ENCODE measurements around the gene CDK11B. TPM values are rescaled to one million over a fixed set of nuclear protein-coding genes. Genes with fewer than 3 reads are reported as not detected.
"Not testable (repeated sequence)": the region's sequence is repeated elsewhere in the genome, so short reads cannot be mapped to it uniquely, and the experiment has no call there.

CDK11B gene
- total and polyA plus RNA-seq, 5 donors, result 18.8 to 27.0 (median 19.9) TPM

- H3K9me3 ChIP-seq (ENCODE audit: control insufficient read depth, low read length), result no peaks in the 10 kb centered on the region
- intact Hi-C loops (cut with DNase I), result no loop called here
- peak in 1 of 3 donors; percentile 10 for DNase-seq
- H3K4me1 ChIP-seq (ENCODE audit: control insufficient read depth, insufficient read depth, low read length), result no peaks in the 10 kb centered on the region
- WGBS, result 75% methylated on average over 11 of the region's 11 CpGs
- no peak for ATAC-seq
- no peaks in the 10 kb centered on the region for H3K27me3 ChIP-seq (ENCODE audit: control insufficient read depth, insufficient read depth)
- H3K4me3 ChIP-seq (ENCODE audit: low read length), result no peak overlapping the region
- H3K27ac ChIP-seq (ENCODE audit: low read length), result no peak overlapping the region
Observed at GRCh38 chr1:1680912-1681273, 22.1 kb upstream of the CDK11B start.

GRCh38 chr1:1680031-1680911 is 21.5 kb upstream of the CDK11B start:
- DNase-seq, result peak in 2 of 3 donors; percentile 9 to 32
- Histone ChIP-seq H3K4me3 (ENCODE audit: low read length) (no peak overlapping the region), H3K4me1 (ENCODE audit: control insufficient read depth, insufficient read depth, low read length) (no peaks in the 10 kb centered on the region), H3K27me3 (ENCODE audit: control insufficient read depth, insufficient read depth) (no peaks in the 10 kb centered on the region), H3K27ac (ENCODE audit: low read length) (no peak overlapping the region), H3K9me3 (ENCODE audit: control insufficient read depth, low read length) (no peaks in the 10 kb centered on the region)
- WGBS, result 91% methylated on average over 32 of the region's 32 CpGs
- intact Hi-C loops (cut with DNase I), result no loop called here
- no peak for ATAC-seq

- no peaks in the 10 kb centered on the region for H3K4me1 ChIP-seq (ENCODE audit: control insufficient read depth, insufficient read depth, low read length)
- peak in 2 of 3 donors; percentile 9 to 27 for DNase-seq
- no peaks in the 10 kb centered on the region for H3K27me3 ChIP-seq (ENCODE audit: control insufficient read depth, insufficient read depth)
- 73% methylated on average over 24 of the region's 24 CpGs for WGBS
- intact Hi-C loops (cut with DNase I), result no loop called here
- H3K27ac ChIP-seq (ENCODE audit: low read length), result peak overlapping the region; percentile 28
- no peaks in the 10 kb centered on the region for H3K9me3 ChIP-seq (ENCODE audit: control insufficient read depth, low read length)
- peak; percentile 27 to 32 for ATAC-seq
- H3K4me3 ChIP-seq (ENCODE audit: low read length), result no peak overlapping the region
Observed at GRCh38 chr1:1678581-1679380, 20.0 kb upstream of the CDK11B start.

- Histone ChIP-seq H3K27me3 (ENCODE audit: control insufficient read depth, insufficient read depth) (no peaks in the 10 kb centered on the region), H3K27ac (ENCODE audit: low read length) (peak overlapping the region; percentile 28), H3K4me3 (ENCODE audit: low read length) (no peak overlapping the region), H3K9me3 (ENCODE audit: control insufficient read depth, low read length) (no peaks in the 10 kb centered on the region), H3K4me1 (ENCODE audit: control insufficient read depth, insufficient read depth, low read length) (no peaks in the 10 kb centered on the region)
- WGBS, result 59% methylated on average over 39 of the region's 39 CpGs
- DNase-seq (peak in 1 of 3 donors; percentile 52), ATAC-seq (peak; percentile 11 to 20)
- intact Hi-C loops (cut with DNase I), result no loop called here
Observed at GRCh38 chr1:1677718-1678580, 19.1 kb upstream of the CDK11B start.

GRCh38 chr1:1676087-1676486 is 17.3 kb upstream of the CDK11B start:
- intact Hi-C loops (cut with DNase I); ATAC-seq: not testable (repeated sequence)
- WGBS, result 83% methylated on average over 9 of the region's 21 CpGs

GRCh38 chr1:1675218-1675617 is 16.4 kb upstream of the CDK11B start:
- intact Hi-C loops (cut with DNase I); ATAC-seq; H3K27me3 ChIP-seq (ENCODE audit: control insufficient read depth, insufficient read depth); H3K4me1 ChIP-seq (ENCODE audit: control insufficient read depth, insufficient read depth, low read length); H3K27ac ChIP-seq (ENCODE audit: low read length); H3K4me3 ChIP-seq (ENCODE audit: low read length); H3K9me3 ChIP-seq (ENCODE audit: control insufficient read depth, low read length): not testable (repeated sequence)
- 94% methylated on average over 15 of the region's 18 CpGs for WGBS
- DNase-seq, result peak in 1 of 3 donors; percentile 16

More at GRCh38 chr1:1676087-1676486, 17.3 kb upstream of the CDK11B start:
- H3K27me3 ChIP-seq (ENCODE audit: control insufficient read depth, insufficient read depth); H3K9me3 ChIP-seq (ENCODE audit: control insufficient read depth, low read length); H3K4me3 ChIP-seq (ENCODE audit: low read length); H3K27ac ChIP-seq (ENCODE audit: low read length); H3K4me1 ChIP-seq (ENCODE audit: control insufficient read depth, insufficient read depth, low read length): not testable (repeated sequence)
- peak in 1 of 3 donors; percentile 5 for DNase-seq

GRCh38 chr1:1674806-1675205 is 16.0 kb upstream of the CDK11B start:
- H3K4me3 ChIP-seq (ENCODE audit: low read length); intact Hi-C loops (cut with DNase I); H3K27ac ChIP-seq (ENCODE audit: low read length); ATAC-seq; H3K27me3 ChIP-seq (ENCODE audit: control insufficient read depth, insufficient read depth); H3K4me1 ChIP-seq (ENCODE audit: control insufficient read depth, insufficient read depth, low read length); H3K9me3 ChIP-seq (ENCODE audit: control insufficient read depth, low read length): not testable (repeated sequence)
- 87% methylated on average over 19 of the region's 21 CpGs for WGBS
- peak in 1 of 3 donors; percentile 48 for DNase-seq

GRCh38 chr1:1672181-1672965 is 13.6 kb upstream of the CDK11B start:
- Histone ChIP-seq H3K4me3 (ENCODE audit: low read length) (no peak overlapping the region), H3K27ac (ENCODE audit: low read length) (no peak overlapping the region), H3K4me1 (ENCODE audit: control insufficient read depth, insufficient read depth, low read length) (no peaks in the 10 kb centered on the region), H3K27me3 (ENCODE audit: control insufficient read depth, insufficient read depth) (no peaks in the 10 kb centered on the region), H3K9me3 (ENCODE audit: control insufficient read depth, low read length) (no peaks in the 10 kb centered on the region)
- 94% methylated on average over 25 of the region's 25 CpGs for WGBS
- DNase-seq, result peak in 2 of 3 donors; percentile 7 to 23
- ATAC-seq, result no peak
- intact Hi-C loops (cut with DNase I), result no loop called here

- peak in 2 of 3 donors; percentile 6 to 48 for DNase-seq
- no peak overlapping the region for H3K4me3 ChIP-seq (ENCODE audit: low read length)
- no peaks in the 10 kb centered on the region for H3K4me1 ChIP-seq (ENCODE audit: control insufficient read depth, insufficient read depth, low read length)
- no peaks in the 10 kb centered on the region for H3K27me3 ChIP-seq (ENCODE audit: control insufficient read depth, insufficient read depth)
- 81% methylated on average over 27 of the region's 27 CpGs for WGBS
- H3K9me3 ChIP-seq (ENCODE audit: control insufficient read depth, low read length), result no peaks in the 10 kb centered on the region
- no peak overlapping the region for H3K27ac ChIP-seq (ENCODE audit: low read length)
- no peak for ATAC-seq
- intact Hi-C loops (cut with DNase I), result no loop called here
Observed at GRCh38 chr1:1671365-1672119, 12.7 kb upstream of the CDK11B start.

All from right cardiac atrium (tissue), 5 donors.